Keratinocyte (primary cell): ENCODE data around the gene BPGM.

Source experiments
- CTCF ChIP-seq, 3 experiments: IDR thresholded peaks in 1 of 3; conservative IDR thresholded peaks in 1 of 3; optimal IDR thresholded peaks in 1 of 3; 2 replicates in 2 of 3; 3 replicates in 1 of 3; pipeline versions ENCODE3 to v1.5.1; 2011; ENCODE audit warnings: low read length in 3 of 3, mild to moderate bottlenecking in 3 of 3, moderate library complexity in 2 of 3, control low read depth in 1 of 3, inconsistent platforms in 1 of 3; ENCODE audit not compliant: insufficient read depth in 2 of 3; ENCODE audit errors: extremely low read depth in 1 of 3
- EZH2 ChIP-seq: IDR thresholded peaks from one replicate; pipeline ENCODE4 v1.6.1; 2012; ENCODE audit warnings: inconsistent platforms, mild to moderate bottlenecking, low read length, moderate library complexity

DNA sequence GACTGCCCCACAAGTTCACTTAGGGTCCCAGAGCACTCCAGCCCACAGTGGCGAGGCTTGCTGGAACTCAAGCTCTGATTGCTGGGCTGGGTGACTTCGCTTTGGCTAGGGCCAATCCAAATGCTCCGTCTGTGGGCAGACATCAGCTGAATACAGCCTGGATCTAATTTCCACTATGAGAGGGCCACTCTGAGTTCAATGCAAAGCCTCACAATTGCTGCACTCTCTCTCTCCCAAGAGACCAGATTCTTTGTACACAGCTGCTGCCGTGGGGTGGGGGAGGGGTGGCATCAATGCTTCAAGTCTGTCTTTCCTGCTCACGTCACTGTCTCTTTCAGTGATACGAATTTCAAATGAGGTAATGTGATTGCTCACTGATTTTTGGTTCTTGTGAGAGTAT, 47.3 kb upstream of the BPGM start:
- TF ChIP-seq CTCF (optimal IDR thresholded peaks at IDR 0.05 in 1 of 3, IDR thresholded peaks at IDR 0.05 in 1 of 3, conservative IDR thresholded peaks at IDR 0.05 in 1 of 3; ENCODE audit: extremely low read depth in 1 of 3, insufficient read depth in 2 of 3, low read length in 3 of 3) (no peak), EZH2 (no peak)
